ENCODE data around the gene SEPTIN5. TPM values are rescaled to one million over a fixed set of nuclear protein-coding genes. Genes with fewer than 3 reads are reported as not detected.

The SEPTIN5 gene
- total RNA-seq, 1 donor from 2014 or later, result 197 TPM

DNA sequence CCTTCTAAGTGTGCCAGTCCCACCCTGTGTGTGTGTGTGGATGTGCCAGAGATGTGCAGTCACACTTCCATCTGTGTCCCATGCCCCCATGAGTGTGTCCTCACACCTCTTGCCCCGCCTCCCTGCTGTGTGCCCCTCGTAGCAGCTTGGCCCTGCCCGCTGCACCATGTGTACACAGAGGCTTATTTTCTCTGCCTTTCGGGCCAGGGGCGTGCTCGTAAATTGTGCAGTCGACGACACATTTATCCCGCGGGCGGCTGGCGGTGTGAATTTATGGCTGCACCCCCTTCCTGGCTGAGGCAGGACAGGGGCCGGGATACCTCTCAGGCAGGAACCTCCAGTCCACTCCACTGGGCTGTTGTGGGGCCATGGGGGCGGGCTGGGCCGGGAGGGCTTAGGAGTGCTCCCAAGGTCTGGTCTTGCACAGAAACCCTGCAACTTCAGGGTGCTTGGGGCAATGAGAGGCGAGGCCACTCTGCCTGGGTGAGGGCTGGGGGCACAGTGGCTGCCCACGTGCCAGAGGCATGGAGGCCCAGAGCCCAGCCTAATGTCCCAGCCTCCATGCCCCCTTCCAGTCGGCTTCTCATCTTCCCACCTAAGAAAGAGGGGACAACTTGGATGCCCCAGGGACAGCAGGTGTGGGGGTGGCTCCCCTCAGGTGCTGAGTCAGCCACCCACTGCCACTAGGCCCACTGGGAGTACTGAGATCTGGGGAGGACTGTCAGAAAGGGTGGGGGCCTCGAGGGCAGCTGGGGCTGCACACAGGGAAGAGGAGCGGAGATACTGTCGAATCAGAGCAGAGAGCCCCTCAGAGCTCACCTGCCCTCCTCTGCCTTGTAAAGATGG, 21.6 kb downstream of the SEPTIN5 start:
- Mint-ChIP-seq H3K9me3 (ENCODE audit: low read depth) (no peaks in the 10 kb centered on the region), H3K4me1 (ENCODE audit: low read depth) (peaks cover 1% of the 10 kb centered on the region), H3K27me3 (ENCODE audit: low read depth) (no peaks in the 10 kb centered on the region), H3K27ac (ENCODE audit: unreplicated experiment) (no peak overlapping the region), H3K4me3 (ENCODE audit: unreplicated experiment) (no peak overlapping the region), H3K36me3 (ENCODE audit: low read depth) (no peaks in the 10 kb centered on the region)
- no peak for DNase-seq (ENCODE audit: low spot score)
- TF ChIP-seq CTCF (IDR thresholded peaks at IDR 0.05), result no peak

- Mint-ChIP-seq H3K4me1 (ENCODE audit: low read depth) (no peaks in the 10 kb centered on the region), H3K27me3 (ENCODE audit: low read depth) (no peaks in the 10 kb centered on the region), H3K36me3 (ENCODE audit: low read depth) (no peaks in the 10 kb centered on the region), H3K27ac (ENCODE audit: unreplicated experiment) (no peak overlapping the region), H3K9me3 (ENCODE audit: low read depth) (no peaks in the 10 kb centered on the region), H3K4me3 (ENCODE audit: unreplicated experiment) (no peak overlapping the region)
- DNase-seq (ENCODE audit: low spot score), result no peak
- no peak for TF ChIP-seq CTCF (IDR thresholded peaks at IDR 0.05)
These were observed 23.8 kb downstream of the SEPTIN5 start for GRCh38 chr22:19737846-19738663.

DNA sequence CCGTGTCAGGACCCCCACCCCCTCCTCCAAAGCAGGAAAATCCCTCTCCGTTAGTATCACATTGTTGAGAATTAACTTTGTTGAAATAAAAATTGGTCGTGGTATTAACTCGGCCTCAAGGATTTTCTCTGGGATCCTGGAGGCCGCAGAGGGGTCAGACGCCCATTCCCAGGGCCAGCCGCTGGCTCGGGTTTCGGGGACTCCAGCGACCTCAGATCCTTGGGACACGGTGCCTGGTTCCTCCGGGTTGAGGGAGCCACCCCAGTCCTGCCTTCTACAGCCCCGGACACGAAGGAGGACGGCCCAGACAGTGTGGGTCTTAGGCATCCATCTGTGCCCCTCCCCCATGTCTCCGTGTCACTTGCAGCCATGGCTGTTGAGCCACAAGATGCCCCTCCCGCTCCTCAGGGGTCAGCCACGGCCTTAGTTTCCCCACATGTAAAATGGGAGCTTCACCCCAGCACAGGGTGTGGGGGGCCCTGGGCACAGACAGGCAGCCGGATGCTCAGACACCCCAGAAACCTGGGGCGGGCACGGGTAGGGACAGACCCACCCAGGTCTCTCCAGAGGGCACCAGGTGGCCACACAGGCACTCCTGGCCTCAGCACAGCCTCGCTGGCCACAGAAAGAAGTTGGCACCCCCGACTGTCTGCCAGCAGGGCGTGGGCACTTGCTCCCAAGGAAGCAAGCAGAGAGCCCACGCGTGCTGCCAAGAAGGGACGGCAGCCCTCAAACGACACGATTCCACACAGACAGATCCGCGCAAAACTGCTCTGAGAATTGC, 24.6 kb downstream of the SEPTIN5 start:
- no peak for DNase-seq (ENCODE audit: low spot score)
- Mint-ChIP-seq H3K9me3 (ENCODE audit: low read depth) (no peaks in the 10 kb centered on the region), H3K27me3 (ENCODE audit: low read depth) (no peaks in the 10 kb centered on the region), H3K4me3 (ENCODE audit: unreplicated experiment) (no peak overlapping the region), H3K27ac (ENCODE audit: unreplicated experiment) (no peak overlapping the region), H3K4me1 (ENCODE audit: low read depth) (no peaks in the 10 kb centered on the region), H3K36me3 (ENCODE audit: low read depth) (no peaks in the 10 kb centered on the region)
- TF ChIP-seq CTCF (IDR thresholded peaks at IDR 0.05), result no peak

- no peaks in the 10 kb centered on the region for H3K9me3 Mint-ChIP-seq (ENCODE audit: low read depth)
- no peak overlapping the region for H3K4me3 Mint-ChIP-seq (ENCODE audit: unreplicated experiment)
- H3K27me3 Mint-ChIP-seq (ENCODE audit: low read depth), result no peaks in the 10 kb centered on the region
- H3K36me3 Mint-ChIP-seq (ENCODE audit: low read depth), result no peaks in the 10 kb centered on the region
- no peaks in the 10 kb centered on the region for H3K4me1 Mint-ChIP-seq (ENCODE audit: low read depth)
- no peak for DNase-seq (ENCODE audit: low spot score)
- H3K27ac Mint-ChIP-seq (ENCODE audit: unreplicated experiment), result no peak overlapping the region
- TF ChIP-seq CTCF (IDR thresholded peaks at IDR 0.05), result no peak
These were observed 25.2 kb downstream of the SEPTIN5 start for GRCh38 chr22:19739448-19739895.
